GM23248 (cell line): ENCODE measurements around the gene RSRC1.

Experiments
- EZH2 ChIP-seq: fragments of 200-600 bp; sonication (generic); IDR thresholded peaks from 2 replicates; pipeline ENCODE4 v1.6.1; 2018; ENCODE audit warnings: antibody characterized with exemption, mild to moderate bottlenecking; ENCODE audit not compliant: insufficient read depth, poor library complexity, severe bottlenecking
- EZH2phosphoT487 ChIP-seq: fragments of 200-600 bp; sonication (generic); IDR thresholded peaks from 2 replicates; pipeline ENCODE4 v1.6.1; 2018; ENCODE audit warnings: antibody characterized with exemption, moderate library complexity, mild to moderate bottlenecking, low read depth; ENCODE audit not compliant: insufficient read depth

GRCh38 chr3:158465074-158465473, 355.2 kb downstream of the RSRC1 start:
- TF ChIP-seq EZH2 (no peak), EZH2phosphoT487 (no peak)
